Glutamatergic neuron (in vitro differentiated cells): ENCODE results near the gene TBC1D9B. TPM values are rescaled to one million over a fixed set of nuclear protein-coding genes. Genes with fewer than 3 reads are reported as not detected.

ENCODE experiments used
- DNase-seq: peaks from one replicate; pipeline ENCODE4 v3.0.0; 2022
- H3K27ac Mint-ChIP-seq: one replicate; pipeline ENCODE4 v1.8.0; 2020; ENCODE audit warnings: mild to moderate bottlenecking, mixed read lengths, inconsistent platforms; ENCODE audit not compliant: unreplicated experiment
- H3K27me3 Mint-ChIP-seq: one replicate; pipeline ENCODE4 v1.8.0; 2020; ENCODE audit warnings: mild to moderate bottlenecking, moderate library complexity, mixed read lengths, inconsistent platforms; ENCODE audit not compliant: unreplicated experiment
- H3K36me3 Mint-ChIP-seq: one replicate; pipeline ENCODE4 v1.8.0; 2020; ENCODE audit warnings: mild to moderate bottlenecking, mixed read lengths, inconsistent platforms; ENCODE audit not compliant: unreplicated experiment
- H3K4me1 Mint-ChIP-seq: one replicate; pipeline ENCODE4 v1.8.0; 2020; ENCODE audit warnings: mild to moderate bottlenecking, low read depth, mixed read lengths, inconsistent platforms; ENCODE audit not compliant: unreplicated experiment
- H3K4me3 Mint-ChIP-seq: one replicate; pipeline ENCODE4 v1.8.0; 2020; ENCODE audit warnings: mild to moderate bottlenecking, mixed read lengths, inconsistent platforms; ENCODE audit not compliant: unreplicated experiment
- H3K9me3 Mint-ChIP-seq: one replicate; pipeline ENCODE4 v1.8.0; 2020; ENCODE audit warnings: mild to moderate bottlenecking, moderate library complexity, mixed read lengths, inconsistent platforms; ENCODE audit not compliant: unreplicated experiment
- CTCF ChIP-seq: fragments of 200-600 bp; sonication (generic); IDR thresholded peaks from one replicate; pipeline ENCODE4 v1.5.0; 2021; ENCODE audit not compliant: partially characterized antibody, unreplicated experiment
- total RNA-seq: library from RNA; stranded (reverse); fragmentation: NEBNext Ultra II Directional; extraction: Animal tissue kit (Norgen Biotek cat#: 25700); gene quantifications from one replicate; pipeline ENCODE4 v1.2.1, GENCODE V29; 2021; ENCODE audit not compliant: unreplicated experiment

The TBC1D9B gene
- total RNA-seq, 1 donor from 2014 or later: 81.8 TPM

GRCh38 chr5:179902763-179903158 is 4.9 kb downstream of the TBC1D9B start:
- DNase-seq: no peak
- H3K27me3 Mint-ChIP-seq: peaks cover 2% of the 10 kb centered on the region
- no peak overlapping the region for H3K4me3 Mint-ChIP-seq
- no peak overlapping the region for H3K27ac Mint-ChIP-seq
- no peak for TF ChIP-seq CTCF
- peaks cover 4% of the 10 kb centered on the region for H3K36me3 Mint-ChIP-seq
- H3K9me3 Mint-ChIP-seq: peaks cover 8% of the 10 kb centered on the region
- peaks cover 12% of the 10 kb centered on the region for H3K4me1 Mint-ChIP-seq

- Mint-ChIP-seq H3K4me3 (no peak overlapping the region), H3K9me3 (peaks cover 8% of the 10 kb centered on the region), H3K36me3 (peaks cover 8% of the 10 kb centered on the region), H3K27me3 (peaks cover 2% of the 10 kb centered on the region), H3K27ac (no peak overlapping the region), H3K4me1 (peaks cover 12% of the 10 kb centered on the region)
- no peak for DNase-seq
- TF ChIP-seq CTCF: no peak
Measured at GRCh38 chr5:179901915-179902762, 5.6 kb downstream of the TBC1D9B start.

GRCh38 chr5:179901462-179901861 is 6.2 kb downstream of the TBC1D9B start:
- Mint-ChIP-seq H3K27me3 (peaks cover 2% of the 10 kb centered on the region), H3K4me1 (peaks cover 12% of the 10 kb centered on the region), H3K9me3 (peaks cover 8% of the 10 kb centered on the region), H3K27ac (no peak overlapping the region), H3K36me3 (peaks cover 8% of the 10 kb centered on the region), H3K4me3 (no peak overlapping the region)
- no peak for TF ChIP-seq CTCF
- DNase-seq: no peak

- Mint-ChIP-seq H3K27me3 (no peaks in the 10 kb centered on the region), H3K9me3 (peaks cover 3% of the 10 kb centered on the region), H3K4me3 (no peak overlapping the region), H3K27ac (no peak overlapping the region), H3K4me1 (peaks cover 9% of the 10 kb centered on the region), H3K36me3 (peaks cover 4% of the 10 kb centered on the region)
- DNase-seq: no peak
- TF ChIP-seq CTCF: no peak
Measured at GRCh38 chr5:179900711-179901110, 7.0 kb downstream of the TBC1D9B start.

GRCh38 chr5:179900206-179900605 is 7.5 kb downstream of the TBC1D9B start:
- no peak for TF ChIP-seq CTCF
- Mint-ChIP-seq H3K36me3 (peaks cover 4% of the 10 kb centered on the region), H3K4me3 (no peak overlapping the region), H3K9me3 (peaks cover 2% of the 10 kb centered on the region), H3K27ac (no peak overlapping the region), H3K4me1 (peaks cover 9% of the 10 kb centered on the region), H3K27me3 (no peaks in the 10 kb centered on the region)
- DNase-seq: no peak
